ENCODE results near the gene ABLIM1.

ABLIM1 gene

GRCh38 chr10:114658175-114658574, at the start of gene ABLIM1:
TSS of gene ABLIM1 (minus strand) at chr10:114658275. CDS start at chr10:114658200, 75 bp downstream.
- in situ Hi-C loops (cut with MboI; ENCODE audit: low sequenced_read_pairs), result no loop called here

DNA sequence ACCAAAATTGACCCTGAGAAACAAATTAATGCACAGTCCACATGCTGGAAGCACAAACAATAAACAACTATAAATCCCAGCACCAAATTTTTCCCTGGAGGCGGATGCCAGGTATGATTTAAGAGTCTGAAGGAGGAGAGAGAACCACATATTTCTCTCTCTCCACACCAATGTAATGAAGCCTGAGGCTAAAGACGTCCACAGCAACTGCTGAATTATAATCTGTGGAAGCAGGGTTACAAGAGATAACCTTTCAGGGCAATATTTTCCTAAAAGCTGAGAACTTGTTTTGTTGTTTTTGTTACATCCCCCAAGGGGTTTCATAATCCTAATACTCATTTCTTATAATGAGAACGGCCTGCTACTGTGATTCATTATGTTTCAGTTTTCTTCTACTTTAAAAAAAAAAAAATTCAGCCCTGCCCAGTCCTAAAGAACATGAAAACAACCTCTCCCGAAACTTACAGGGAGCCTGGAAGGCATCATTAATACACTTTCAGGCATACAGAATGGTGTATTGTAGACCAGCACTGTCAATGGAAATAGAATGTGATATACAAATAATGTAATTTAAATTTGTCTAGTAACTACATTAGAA, 48.5 kb upstream of the ABLIM1 start:
- in situ Hi-C loops (cut with MboI; ENCODE audit: low sequenced_read_pairs), result no loop called here

GRCh38 chr10:114704679-114705078, 46.6 kb upstream of the ABLIM1 start:
- in situ Hi-C loops (cut with MboI; ENCODE audit: low sequenced_read_pairs), result no loop called here

DNA sequence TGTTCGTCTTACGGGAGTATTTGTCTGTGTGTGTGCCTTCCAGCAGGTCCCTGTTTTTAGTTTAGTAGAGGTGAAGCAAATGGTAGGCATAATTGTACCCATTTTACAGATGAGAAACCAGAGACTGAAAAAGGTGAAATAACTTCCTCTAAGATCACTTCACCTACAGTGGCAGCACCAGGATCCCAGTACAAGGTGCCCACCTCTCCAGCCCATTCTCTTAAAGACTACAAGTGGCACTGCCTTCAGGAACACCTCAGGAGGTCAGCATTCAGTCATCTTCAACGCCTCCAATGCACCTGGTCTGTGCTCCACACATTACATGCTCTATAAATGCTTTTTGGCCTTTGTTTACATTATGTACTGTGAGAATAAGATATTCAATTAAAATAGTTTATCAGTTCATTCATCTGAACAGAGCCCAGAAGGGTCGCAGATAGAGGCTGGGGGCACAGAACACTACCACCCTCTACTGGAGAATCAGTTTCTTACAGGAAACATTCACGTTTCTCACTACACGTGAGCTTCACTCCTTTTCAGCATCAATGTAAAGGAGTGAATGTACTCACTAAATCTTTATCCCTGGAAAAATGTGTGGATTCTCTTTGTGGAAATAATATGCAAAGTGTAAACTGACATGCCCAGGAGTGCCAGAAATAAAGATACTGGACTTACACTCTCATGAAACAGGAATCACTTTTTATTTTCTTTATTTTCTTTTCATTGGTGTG, 45.5 kb upstream of the ABLIM1 start:
- in situ Hi-C loops (cut with MboI; ENCODE audit: low sequenced_read_pairs), result no loop called here

DNA sequence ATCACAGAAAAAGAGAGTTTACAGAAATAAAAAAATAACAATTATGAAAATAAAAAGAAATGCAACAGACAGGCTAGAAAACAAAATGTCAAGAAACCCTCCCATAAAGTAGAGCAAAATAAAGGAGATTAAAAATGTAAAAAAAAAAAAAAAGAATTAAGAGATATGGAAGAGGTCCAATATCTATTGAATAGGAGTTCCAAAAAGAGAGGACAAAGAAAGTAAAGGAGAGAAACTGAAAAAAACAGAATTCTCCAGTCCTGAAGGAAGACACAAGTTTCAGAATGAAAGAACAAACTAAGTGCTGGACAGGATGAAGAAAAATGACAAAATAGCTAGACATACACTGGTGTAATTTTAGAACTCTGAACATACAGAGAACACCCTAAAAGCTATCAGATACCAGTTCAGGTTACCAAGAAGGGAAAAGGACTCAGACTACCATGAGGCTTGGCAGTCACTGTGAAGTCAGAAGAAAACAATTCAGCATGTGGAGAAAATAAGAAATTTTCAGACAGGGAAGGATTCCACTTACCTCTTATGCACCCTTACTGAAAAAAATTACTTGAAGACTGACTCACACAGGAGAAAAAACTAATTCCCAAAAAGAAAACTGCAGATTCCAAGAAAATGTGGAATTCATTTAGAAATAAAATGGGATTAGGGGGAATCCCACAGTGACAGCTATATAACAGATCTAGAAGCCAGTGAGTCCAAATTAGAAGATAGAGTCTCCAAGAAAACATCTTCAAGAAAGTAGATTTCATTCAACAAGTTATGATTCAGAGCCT, 40.4 kb upstream of the ABLIM1 start:
- in situ Hi-C loops (cut with MboI; ENCODE audit: low sequenced_read_pairs), result loop anchor here (10.0 kb wide), 1 partner anchor 144 kb away; no protein-coding TSS in a partner anchor

DNA sequence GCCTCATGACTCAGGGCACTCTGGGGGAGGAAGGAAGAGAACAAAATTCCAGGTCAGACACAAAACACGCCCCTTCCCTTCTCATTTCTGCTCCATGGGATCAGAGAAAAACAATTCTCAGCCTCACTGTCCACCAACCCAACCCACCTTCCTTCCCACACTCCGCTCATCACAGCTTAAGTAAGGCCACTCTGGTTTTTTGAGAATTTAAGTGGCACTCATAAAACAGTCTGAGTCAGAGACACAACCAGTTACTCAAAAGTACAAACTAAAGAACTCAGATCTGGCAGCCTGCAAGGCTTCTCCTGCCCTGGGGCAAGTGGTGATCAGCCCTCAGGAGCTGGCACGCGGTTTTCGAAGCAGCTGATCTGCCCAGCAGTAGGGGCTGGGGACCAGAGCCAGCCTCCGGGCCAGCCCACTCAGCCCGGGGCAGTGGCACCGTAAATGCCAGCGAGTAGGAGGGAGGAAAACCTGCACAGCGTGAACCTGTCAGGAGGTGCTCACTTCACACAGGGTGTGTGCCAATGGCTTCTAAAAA, 39.1 kb upstream of the ABLIM1 start:
- in situ Hi-C loops (cut with MboI; ENCODE audit: low sequenced_read_pairs), result loop anchor here (10.0 kb wide), 1 partner anchor 142 kb away; no protein-coding TSS in a partner anchor

DNA sequence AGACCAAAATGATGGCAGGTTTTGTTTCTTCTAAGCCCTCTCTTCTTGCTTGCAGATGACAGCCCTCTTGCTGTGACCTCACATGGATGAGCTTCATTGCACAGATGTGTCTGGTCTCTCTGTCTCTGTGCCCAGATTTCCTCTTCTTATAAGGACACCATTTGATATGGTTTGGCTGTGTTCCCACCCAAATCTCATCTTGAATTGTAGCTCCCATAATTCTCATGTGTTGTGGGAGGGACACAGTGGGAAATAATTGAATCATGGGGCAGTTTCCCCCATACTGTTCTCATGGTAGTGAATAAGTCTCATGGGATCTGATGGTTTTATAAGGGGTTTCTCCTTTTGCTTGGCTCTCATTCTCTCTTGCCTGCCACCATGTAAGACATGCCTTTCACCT, 38.2 kb upstream of the ABLIM1 start:
- in situ Hi-C loops (cut with MboI; ENCODE audit: low sequenced_read_pairs), result loop anchor here (10.0 kb wide), 1 partner anchor 142 kb away; no protein-coding TSS in a partner anchor

GRCh38 chr10:114694752-114695151, 36.7 kb upstream of the ABLIM1 start:
- in situ Hi-C loops (cut with MboI; ENCODE audit: low sequenced_read_pairs), result loop anchor here (10.0 kb wide), 1 partner anchor 140 kb away; no protein-coding TSS in a partner anchor

GRCh38 chr10:114694062-114694461, 36.0 kb upstream of the ABLIM1 start:
- in situ Hi-C loops (cut with MboI; ENCODE audit: low sequenced_read_pairs), result loop anchor here (10.0 kb wide), 1 partner anchor 139 kb away; no protein-coding TSS in a partner anchor

DNA sequence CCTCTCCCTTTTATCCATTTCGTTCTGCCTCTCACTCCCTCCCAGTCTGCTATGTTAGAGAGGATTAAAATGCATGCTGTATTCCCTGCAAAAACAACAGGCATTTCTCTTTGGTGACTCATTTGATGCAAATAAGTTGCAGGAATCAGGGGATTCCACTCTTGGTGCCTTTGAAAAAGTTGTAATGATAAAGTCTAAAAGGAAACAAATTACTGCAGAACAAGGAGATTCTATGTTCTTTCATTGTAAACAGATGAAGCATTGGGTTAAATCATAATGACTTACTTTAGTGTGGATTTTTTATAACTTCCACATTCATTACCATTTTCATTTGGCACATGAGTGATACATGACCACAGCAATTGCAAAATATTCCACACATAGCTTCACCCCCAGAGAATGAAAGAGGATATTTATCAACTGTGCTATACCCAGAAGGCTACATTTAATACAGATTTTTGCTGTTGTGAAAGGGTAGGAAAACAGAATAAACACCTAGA, 33.4 kb upstream of the ABLIM1 start:
- in situ Hi-C loops (cut with MboI; ENCODE audit: low sequenced_read_pairs), result loop anchor here (10.0 kb wide), 1 partner anchor 137 kb away; no protein-coding TSS in a partner anchor

DNA sequence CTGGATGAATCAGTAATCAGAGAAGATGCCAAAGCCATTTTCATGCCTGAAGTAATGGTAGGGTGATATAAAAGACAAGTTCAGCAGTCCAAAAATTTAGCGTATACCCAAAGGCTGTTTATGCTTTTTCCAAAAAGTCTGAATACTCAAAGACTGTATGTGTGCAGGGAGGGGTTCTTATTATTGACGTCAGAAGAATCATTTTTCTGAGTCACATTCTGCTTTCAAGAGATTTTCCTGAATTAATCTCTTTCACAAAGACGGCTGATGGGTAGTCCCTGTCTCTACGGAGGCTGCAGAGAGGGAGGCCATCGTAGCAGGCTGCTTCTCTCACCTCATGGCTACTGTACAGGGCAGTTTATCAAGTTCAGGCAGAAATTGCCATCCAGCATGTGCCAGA, 30.7 kb upstream of the ABLIM1 start:
- in situ Hi-C loops (cut with MboI; ENCODE audit: low sequenced_read_pairs), result no loop called here

DNA sequence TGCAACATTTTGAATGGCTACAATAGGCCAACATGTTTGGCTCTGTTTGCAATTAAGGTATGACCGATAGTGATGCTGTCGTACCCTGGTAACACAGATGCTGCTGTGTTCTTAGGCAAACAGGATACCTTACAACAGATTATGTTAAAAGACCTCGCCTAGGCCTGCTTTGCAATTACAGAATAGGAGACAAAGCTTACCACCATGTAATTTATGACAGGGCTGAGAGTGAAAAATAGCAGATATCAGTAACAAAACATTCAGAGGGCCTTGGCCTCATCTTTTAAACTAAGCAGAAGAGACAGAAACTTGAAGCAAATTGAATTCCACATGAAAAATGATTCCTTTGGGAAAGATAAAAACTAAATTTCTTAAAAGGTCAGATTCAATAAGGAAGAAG, 29.4 kb upstream of the ABLIM1 start:
- in situ Hi-C loops (cut with MboI; ENCODE audit: low sequenced_read_pairs), result no loop called here

GRCh38 chr10:114686013-114686412, 27.9 kb upstream of the ABLIM1 start:
- in situ Hi-C loops (cut with MboI; ENCODE audit: low sequenced_read_pairs), result no loop called here

DNA sequence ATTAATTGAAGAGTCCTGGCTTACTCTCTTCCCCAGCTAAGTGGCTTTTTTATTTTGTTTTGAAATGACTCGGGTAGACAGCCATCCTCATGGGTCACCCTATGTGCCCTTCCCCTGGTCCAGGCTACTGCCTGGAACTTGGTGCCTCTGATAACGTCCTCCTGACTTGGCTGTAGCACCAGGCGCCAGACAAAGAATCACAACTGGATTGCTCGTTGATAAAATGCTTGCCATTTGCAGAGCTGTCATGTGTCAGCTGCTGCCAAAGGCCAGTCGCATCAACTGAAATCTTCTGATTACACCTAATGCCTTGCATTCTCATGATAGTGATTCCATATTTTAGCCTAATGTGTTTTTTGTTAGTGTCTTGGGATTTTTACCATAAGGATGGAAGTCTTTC, 27.4 kb upstream of the ABLIM1 start:
- in situ Hi-C loops (cut with MboI; ENCODE audit: low sequenced_read_pairs), result no loop called here

DNA sequence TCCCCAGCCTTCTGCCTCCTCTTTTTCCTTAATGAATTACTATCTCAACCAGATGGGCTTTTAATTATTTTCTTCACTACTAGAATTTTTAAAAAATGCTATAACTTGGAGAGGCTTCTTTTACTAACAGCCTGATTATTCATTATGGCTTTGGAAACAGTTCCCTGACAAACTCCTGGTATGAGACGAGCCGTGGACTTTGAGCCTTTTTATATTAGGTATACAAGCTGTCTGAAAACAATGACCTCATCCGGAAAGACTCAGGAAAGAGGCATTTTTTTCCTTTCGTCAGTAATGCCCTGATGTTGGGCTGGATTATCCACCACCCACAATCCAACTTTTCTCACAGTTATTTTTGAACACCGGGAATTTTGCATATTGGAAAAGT, 26.7 kb upstream of the ABLIM1 start:
- in situ Hi-C loops (cut with MboI; ENCODE audit: low sequenced_read_pairs), result no loop called here

GRCh38 chr10:114684084-114684821, 26.2 kb upstream of the ABLIM1 start:
- in situ Hi-C loops (cut with MboI; ENCODE audit: low sequenced_read_pairs), result no loop called here

DNA sequence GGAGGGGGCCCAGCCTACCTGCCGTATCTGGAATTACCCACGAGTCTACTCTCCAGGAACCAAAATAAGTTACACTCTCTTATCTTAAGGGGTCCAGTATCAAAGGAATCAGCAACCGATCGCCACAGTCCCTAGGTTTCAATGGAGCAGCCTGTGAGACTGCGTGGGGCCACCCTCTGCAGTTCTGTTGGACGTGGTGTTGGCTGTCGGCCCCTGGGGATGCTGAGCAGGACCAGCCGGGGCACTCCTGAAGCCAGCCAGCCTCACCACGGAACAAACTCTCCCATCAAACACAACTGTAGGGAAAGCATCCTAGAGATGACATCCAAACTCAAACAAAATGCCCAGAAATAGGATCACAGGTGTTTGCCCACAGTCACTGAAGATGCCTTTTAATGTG, 25.5 kb upstream of the ABLIM1 start:
- in situ Hi-C loops (cut with MboI; ENCODE audit: low sequenced_read_pairs), result no loop called here

DNA sequence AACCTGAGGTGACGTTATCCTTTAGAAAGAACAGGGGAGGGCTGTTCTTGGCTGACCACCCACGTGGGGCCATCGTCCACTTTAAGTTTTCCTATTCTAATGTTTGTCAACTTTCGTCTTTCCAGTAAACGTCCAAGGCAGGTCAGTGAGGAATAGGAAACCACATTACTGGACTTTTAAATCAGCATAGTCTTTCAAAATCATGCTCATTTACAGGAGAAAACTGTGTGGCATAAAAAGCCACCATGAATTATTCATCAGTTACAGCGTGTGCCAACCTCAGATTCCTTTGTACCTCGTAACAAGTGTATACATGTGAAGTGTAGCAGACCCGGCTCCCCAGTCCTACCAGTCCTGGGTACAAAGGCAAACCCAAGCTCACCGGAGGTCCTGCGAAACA, 25.1 kb upstream of the ABLIM1 start:
- in situ Hi-C loops (cut with MboI; ENCODE audit: low sequenced_read_pairs), result no loop called here

GRCh38 chr10:114682532-114682931, 24.5 kb upstream of the ABLIM1 start:
- in situ Hi-C loops (cut with MboI; ENCODE audit: low sequenced_read_pairs), result no loop called here

GRCh38 chr10:114682121-114682520, 24.0 kb upstream of the ABLIM1 start:
- in situ Hi-C loops (cut with MboI; ENCODE audit: low sequenced_read_pairs), result no loop called here

All from HL-60/S4 treated with phorbol 12-myristate 13-acetate at 8.2 ng/mL for 4 days and 3 days (cell line).